Spinal cord (tissue), 10 donors: ENCODE data around the gene OASL. TPM values are rescaled to one million over a fixed set of nuclear protein-coding genes. Genes with fewer than 3 reads are reported as not detected.
A peak's percentile ranks its signal among the peaks of the same experiment; 100 is the strongest.

Experiments
- DNase-seq, 6 donors: peaks; one replicate each; pipeline versions ENCODE4 v3.0.0 to v3.0.0-alpha.2; 2013 to 2015; ENCODE audit warnings: low spot score in 6 of 6, low read depth in 4 of 6
- H3K27ac ChIP-seq: one replicate; pipeline ENCODE4 v1.5.1; 2013; ENCODE audit warnings: low read depth, low read length, control low read depth
- H3K27me3 ChIP-seq: one replicate; pipeline ENCODE4 v1.6.1; 2013; ENCODE audit warnings: low read length; ENCODE audit not compliant: control insufficient read depth, insufficient read depth
- H3K36me3 ChIP-seq: one replicate; pipeline ENCODE4 v1.6.1; 2013; ENCODE audit warnings: low read length; ENCODE audit not compliant: control insufficient read depth, insufficient read depth
- H3K4me1 ChIP-seq: one replicate; pipeline ENCODE4 v1.6.1; 2013; ENCODE audit warnings: low read length; ENCODE audit not compliant: control insufficient read depth, insufficient read depth
- H3K4me3 ChIP-seq: one replicate; pipeline ENCODE4 v1.5.1; 2013; ENCODE audit warnings: low read depth, low read length, control low read depth
- H3K9me3 ChIP-seq: one replicate; pipeline ENCODE4 v1.6.1; 2013; ENCODE audit warnings: low read length; ENCODE audit not compliant: control insufficient read depth, insufficient read depth
- WGBS: methylation state at CpG from one replicate; pipeline ENCODE4 v1.1.5; 2013; ENCODE audit warnings: missing lambda C conversion rate; ENCODE audit not compliant: insufficient coverage; 5-methylcytosine and 5-hydroxymethylcytosine counted together
- polyA plus RNA-seq, 2 donors: library from polyadenylated mRNA; unstranded; fragments of 120-200 nt; gene quantifications; one replicate each; pipeline ENCODE4 v1.2.1, GENCODE V29; 2013; ENCODE audit not compliant: insufficient read length in 2 of 2
- small RNA-seq: library from RNA; depleted of rRNA; stranded (forward); fragments of <200 nt; gene quantifications from one replicate; pipeline ENCODE3, GENCODE V24; 2014; ENCODE audit warnings: low replicate concordance
- total RNA-seq, 2 donors: library from RNA; depleted of rRNA in 1 of 2; stranded (reverse); fragments of 120-200 nt in 1 of 2; fragments of >200 nt in 1 of 2; gene quantifications; one replicate each; pipeline versions ENCODE4 v1.2.3 to v1.2.4, GENCODE V29; 2013 to 2014
- donor health status: healthy.

OASL gene
- total and polyA plus RNA-seq, 4 donors: 0.15 to 0.59 (median 0.30) TPM

- Histone ChIP-seq H3K4me1 (peaks cover 7% of the 10 kb centered on the region), H3K9me3 (no peaks in the 10 kb centered on the region), H3K27me3 (no peaks in the 10 kb centered on the region), H3K36me3 (no peaks in the 10 kb centered on the region), H3K4me3 (no peak overlapping the region), H3K27ac (no peak overlapping the region)
- WGBS: 45% methylated on average over 2 of the region's 13 CpGs
- DNase-seq: peak; percentile 21 to 91 (median 50)
Measured at GRCh38 chr12:120971299-120972180, 67.5 kb downstream of the OASL start.

DNA sequence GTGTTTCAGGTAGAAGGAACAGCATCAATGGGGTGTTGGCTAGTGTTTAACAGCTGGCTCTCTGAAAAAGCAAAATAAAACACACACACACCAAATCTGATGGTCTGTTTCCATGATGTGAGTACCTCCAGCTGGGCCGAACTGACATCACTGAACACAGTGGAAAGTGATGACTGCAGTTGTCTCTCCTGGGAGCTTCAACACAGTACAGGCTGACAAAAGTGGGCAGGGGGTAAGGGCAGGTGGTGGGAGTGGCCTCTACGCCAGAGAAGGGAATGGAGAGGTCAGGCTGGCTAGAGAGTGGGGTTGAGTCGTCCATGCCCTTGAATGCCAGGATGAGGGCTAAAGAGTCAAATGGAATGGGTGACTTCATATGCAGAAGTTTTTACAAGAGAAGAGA lies 68.7 kb downstream of the OASL start:
- 75% methylated on average over 3 of the region's 3 CpGs for WGBS
- H3K9me3 ChIP-seq: no peaks in the 10 kb centered on the region
- no peak for DNase-seq
- no peak overlapping the region for H3K4me3 ChIP-seq
- H3K27ac ChIP-seq: no peak overlapping the region
- no peaks in the 10 kb centered on the region for H3K27me3 ChIP-seq
- no peaks in the 10 kb centered on the region for H3K36me3 ChIP-seq
- H3K4me1 ChIP-seq: peaks cover 7% of the 10 kb centered on the region

Small RNA genes within 50 kb of the gene (small RNA-seq; reads per million reads assigned to genes)
- gene AC079602.2: not detected

Other genes starting within 250 kb of the OASL start
- gene SPPL3, start 134.9 kb downstream of the OASL start, total RNA-seq: 10 to 100 TPM; 18.9 to 30.7 TPM
- gene SPPL3, start 134.9 kb downstream of the OASL start, polyA plus RNA-seq: 100 to 1,000 TPM; 105 to 108 TPM
- gene HNF1A, start 60.7 kb downstream of the OASL start, total RNA-seq: not detected
- under 1 TPM in 1 of 2 donors, not detected in 1; 0.36 TPM for gene HNF1A, start 60.7 kb downstream of the OASL start, polyA plus RNA-seq
- 10 to 100 TPM; 15.6 to 20.1 TPM for gene C12orf43, start 22.8 kb downstream of the OASL start, total RNA-seq
- gene C12orf43, start 22.8 kb downstream of the OASL start, polyA plus RNA-seq: 10 to 100 TPM; 24.8 to 24.9 TPM
- 10 to 100 TPM in 1 of 2 donors, 1 to 10 TPM in 1; 8.7 to 16.8 TPM for gene P2RX7, start 93.6 kb upstream of the OASL start, total RNA-seq
- gene P2RX7, start 93.6 kb upstream of the OASL start, polyA plus RNA-seq: 10 to 100 TPM; 18.0 to 19.9 TPM
- 10 to 100 TPM; 14.4 to 27.9 TPM for gene P2RX4, start 170.9 kb upstream of the OASL start, total RNA-seq
- gene P2RX4, start 170.9 kb upstream of the OASL start, polyA plus RNA-seq: 10 to 100 TPM; 16.7 to 19.4 TPM